H54 (cell line): Measurements from ENCODE around the gene C12orf56.
"Not testable (repeated sequence)": the region's sequence is repeated elsewhere in the genome, so short reads cannot be mapped to it uniquely, and the experiment has no call there.

Experiments used
- DNase-seq: peaks from one replicate; pipeline ENCODE4 v3.0.0; 2011; ENCODE audit warnings: low spot score, mixed read lengths; ENCODE audit not compliant: insufficient read length
- FAIRE-seq: peaks from 3 replicates; lab custom pipeline; 2011; peaks lifted over from hg19 to GRCh38; lab: Jason Lieb, UNC
- POLR2A ChIP-seq: IDR thresholded peaks from 2 replicates; pipeline ENCODE4 v1.6.1; 2011; ENCODE audit warnings: low read depth, mild to moderate bottlenecking, low read length

C12orf56 gene

GRCh38 chr12:64404470-64405256, 14.1 kb upstream of the C12orf56 start:
- peak; percentile 42 for DNase-seq
- TF ChIP-seq POLR2A: peak; percentile 77
- no peak for FAIRE-seq

- DNase-seq (peak; percentile 94), FAIRE-seq (peak; percentile 90)
- TF ChIP-seq POLR2A: peak; percentile 85
Measured at GRCh38 chr12:64403707-64404469, 13.3 kb upstream of the C12orf56 start, which contains the start of gene XPOT. XPOT (plus strand) TSS chr12:64404392; CDS start chr12:64410036, 5,644 bp downstream.

- no peak for TF ChIP-seq POLR2A
- FAIRE-seq (no peak), DNase-seq (no peak)
Measured at GRCh38 chr12:64402181-64402580, 11.6 kb upstream of the C12orf56 start.

- FAIRE-seq (peak; percentile 98), DNase-seq (peak; percentile 46)
- no peak for TF ChIP-seq POLR2A
Measured at GRCh38 chr12:64400041-64400440, 9.5 kb upstream of the C12orf56 start.

GRCh38 chr12:64395739-64396138, 5.2 kb upstream of the C12orf56 start:
- DNase-seq (no peak), FAIRE-seq (no peak)
- no peak for TF ChIP-seq POLR2A

GRCh38 chr12:64392221-64392620, 1.7 kb upstream of the C12orf56 start:
- FAIRE-seq (no peak), DNase-seq (peak; percentile 55)
- no peak for TF ChIP-seq POLR2A

- FAIRE-seq (no peak), DNase-seq (no peak)
Measured at GRCh38 chr12:64389154-64389553, 1.4 kb downstream of the C12orf56 start.

GRCh38 chr12:64387197-64387816, 3.3 kb downstream of the C12orf56 start:
- no peak for TF ChIP-seq POLR2A
- no peak for DNase-seq
- FAIRE-seq: no peak

More at GRCh38 chr12:64389154-64389553, 1.4 kb downstream of the C12orf56 start:
- no peak for TF ChIP-seq POLR2A

GRCh38 chr12:64385468-64385867, 5.1 kb downstream of the C12orf56 start:
- FAIRE-seq (peak; percentile 91), DNase-seq (peak; percentile 54)
- TF ChIP-seq POLR2A: no peak

- TF ChIP-seq POLR2A: no peak
- FAIRE-seq: no peak
Measured at GRCh38 chr12:64385019-64385418, 5.5 kb downstream of the C12orf56 start.

GRCh38 chr12:64383675-64384074, 6.9 kb downstream of the C12orf56 start:
- no peak for DNase-seq
- TF ChIP-seq POLR2A: no peak
- no peak for FAIRE-seq

More at GRCh38 chr12:64385019-64385418, 5.5 kb downstream of the C12orf56 start:
- DNase-seq: no peak

- no peak for FAIRE-seq
- DNase-seq: no peak
- TF ChIP-seq POLR2A: no peak
Measured at GRCh38 chr12:64362721-64363305, 27.7 kb downstream of the C12orf56 start.

- not testable (repeated sequence) for FAIRE-seq, DNase-seq
Measured at GRCh38 chr12:64361173-64361572, 29.4 kb downstream of the C12orf56 start.

- FAIRE-seq: not testable (repeated sequence)
Measured at GRCh38 chr12:64356209-64356608, 34.3 kb downstream of the C12orf56 start.

More at GRCh38 chr12:64356209-64356608, 34.3 kb downstream of the C12orf56 start:
- DNase-seq: not testable (repeated sequence)
